ENCODE measurements around the gene MAP2K6. TPM values are rescaled to one million over a fixed set of nuclear protein-coding genes. Genes with fewer than 3 reads are reported as not detected.
A peak's percentile ranks its signal among the peaks of the same experiment; 100 is the strongest.

Gene MAP2K6
- total and polyA plus RNA-seq, 12 donors = 0.88 to 4.0 (median 1.8) TPM

- Histone ChIP-seq H3K4me3 (no peak overlapping the region), H3K27ac (no peak overlapping the region), H3K36me3 (peaks cover 0 to 50% (median 0%) of the 10 kb centered on the region in 9 donors), H3K9me3 (no peaks in the 10 kb centered on the region), H3K27me3 (no peaks in the 10 kb centered on the region), H3K4me1 (peaks cover 0 to 6% (median 0%) of the 10 kb centered on the region in 9 donors)
- intact Hi-C loops (cut with DNase I) = loop anchor here in 7 of 10 donors (5.0 to 10.0 kb wide), 8 partner anchors 80 to 1100 kb away; partner anchors contain the start of gene MAP2K6 (in 2 of the 7)
- WGBS, 2 donors = 76 to 85% methylated on average over 4 of the region's 4 CpGs
- ATAC-seq = no peak
- DNase-seq = no peak
- no peak for TF ChIP-seq CTCF (IDR thresholded peaks at IDR 0.05)
Measured at GRCh38 chr17:69524854-69525253, 110.4 kb downstream of the MAP2K6 start.

GRCh38 chr17:69525920-69526841 lies 111.7 kb downstream of the MAP2K6 start:
- WGBS, 2 donors = 42 to 49% methylated on average over 9 of the region's 9 CpGs
- H3K27me3 ChIP-seq = no peaks in the 10 kb centered on the region
- H3K4me1 ChIP-seq = peaks cover 0 to 6% (median 0%) of the 10 kb centered on the region in 9 donors
- H3K9me3 ChIP-seq = no peaks in the 10 kb centered on the region
- ATAC-seq (peak in 7 of 8 donors; percentile 64 to 87 (median 77)), DNase-seq (peak in 1 of 2 donors; percentile 34)
- H3K27ac ChIP-seq = no peak overlapping the region
- TF ChIP-seq CTCF (IDR thresholded peaks at IDR 0.05) = peak; percentile 76 to 93 (median 89)
- intact Hi-C loops (cut with DNase I) = loop anchor here in 7 of 10 donors (2.0 to 10.0 kb wide), 7 partner anchors 79 to 1099 kb away; partner anchors contain the start of gene MAP2K6 (in 2 of the 7)
- H3K4me3 ChIP-seq = no peak overlapping the region
- H3K36me3 ChIP-seq = peaks cover 0 to 37% (median 0%) of the 10 kb centered on the region in 9 donors

- H3K4me3 ChIP-seq = no peak overlapping the region
- H3K36me3 ChIP-seq = peaks cover 0 to 42% (median 0%) of the 10 kb centered on the region in 9 donors
- peaks cover 0 to 6% (median 0%) of the 10 kb centered on the region in 9 donors for H3K4me1 ChIP-seq
- intact Hi-C loops (cut with DNase I) = loop anchor here in 6 of 10 donors (5.0 to 10.0 kb wide), 6 partner anchors 77 to 1097 kb away; partner anchors contain the start of gene MAP2K6 (in 2 of the 6)
- TF ChIP-seq CTCF (IDR thresholded peaks at IDR 0.05) = no peak
- no peak for ATAC-seq
- no peaks in the 10 kb centered on the region for H3K9me3 ChIP-seq
- no peaks in the 10 kb centered on the region for H3K27me3 ChIP-seq
- H3K27ac ChIP-seq = no peak overlapping the region
- no peak for DNase-seq
- WGBS, 2 donors = 77 to 85% methylated on average over 5 of the region's 5 CpGs
Measured at GRCh38 chr17:69528035-69528434, 113.5 kb downstream of the MAP2K6 start.

- no peak for ATAC-seq
- intact Hi-C loops (cut with DNase I) = no loop called here
- no peaks in the 10 kb centered on the region for H3K4me1 ChIP-seq
- TF ChIP-seq CTCF (IDR thresholded peaks at IDR 0.05) = no peak
- no peaks in the 10 kb centered on the region for H3K9me3 ChIP-seq
- no peaks in the 10 kb centered on the region for H3K27me3 ChIP-seq
- no peak overlapping the region for H3K4me3 ChIP-seq
- no peak for DNase-seq
- no peak overlapping the region for H3K27ac ChIP-seq
- WGBS, 2 donors = 83 to 85% methylated on average over 11 of the region's 11 CpGs
- H3K36me3 ChIP-seq = peaks cover 0 to 44% (median 0%) of the 10 kb centered on the region in 9 donors
Measured at GRCh38 chr17:69533481-69534234, 119.2 kb downstream of the MAP2K6 start.
